ENCODE measurements around the gene EHMT1.

GRCh38 chr9:137668203-137668602, 49.4 kb downstream of the EHMT1 start:
- TF ChIP-seq EZH2 (IDR thresholded peaks at IDR 0.05; ENCODE audit: borderline replicate concordance, low read length) (no peak), CTCF (IDR thresholded peaks at IDR 0.05; ENCODE audit: low read length) (no peak)

All from OCI-LY1 (cell line).